MM.1S (cell line): Measurements from ENCODE around the gene COL18A1.

Experiments used
- CTCF ChIP-seq: fragments of 300-600 bp; sonication (generic); IDR thresholded peaks from 2 replicates; pipeline ENCODE4 v1.5.1; 2016; ENCODE audit warnings: antibody characterized with exemption, low read length, mixed read lengths
- EZH2 ChIP-seq: fragments of 300-600 bp; sonication (generic); optimal IDR thresholded peaks from 2 replicates; pipeline ENCODE3; 2017; ENCODE audit warnings: low read depth, mild to moderate bottlenecking, antibody characterized with exemption, low read length, mixed read lengths
- EZH2phosphoT487 ChIP-seq: fragments of 300-600 bp; sonication (generic); IDR thresholded peaks from 2 replicates; pipeline ENCODE4 v1.6.1; 2018; ENCODE audit warnings: antibody characterized with exemption, low read length

- TF ChIP-seq EZH2 (no peak), CTCF (no peak), EZH2phosphoT487 (no peak)
These were observed 45.6 kb downstream of the COL18A1 start for GRCh38 chr21:45450423-45451090.
